A549 (cell line): ENCODE data around the gene ONECUT2. TPM values are rescaled to one million over a fixed set of nuclear protein-coding genes. Genes with fewer than 3 reads are reported as not detected.

Experiments
- ATAC-seq, 2 experiments: fragments of 200-7000 bp in 1 of 2; fragments of >200 bp in 1 of 2; cut with Nextera tagmentation in 1 of 2; cut with Tn5 transposase in 1 of 2; 3 replicates each; pipeline versions ENCODE4 v1.8.0 to v1.9.1; 2018 to 2020; ENCODE audit warnings: mild to moderate bottlenecking in 1 of 2, moderate library complexity in 1 of 2
- CTCF ChIA-PET: fragments of 300-600 bp; sonication (Branson Sonifier 250); formaldehyde crosslinking; extraction: SDS; loops from one replicate; lab custom pipeline; 2021; ENCODE audit warnings: antibody characterized with exemption, inconsistent platforms; lab: Yijun Ruan, JAX
- POLR2A ChIA-PET: fragments of 350-600 bp; formaldehyde crosslinking; extraction: SDS; loops from one replicate; lab custom pipeline; 2021; ENCODE audit warnings: antibody characterized with exemption, inconsistent platforms; lab: Yijun Ruan, JAX
- DNase-seq, 2 experiments: peaks; one replicate each; pipeline versions ENCODE4 v3.0.0 to v3.0.0-alpha.2; 2011 to 2016; ENCODE audit warnings: low read depth in 1 of 2, low spot score in 1 of 2
- FAIRE-seq: peaks from 2 replicates; lab custom pipeline; 2011; peaks lifted over from hg19 to GRCh38; lab: Jason Lieb, UNC
- H3K27ac ChIP-seq, 2 experiments: fragments of >200 bp; sonication (Bioruptor Twin); formaldehyde crosslinking; 3 replicates each; pipeline ENCODE4 v1.5.1; 2016 to 2017
- H3K4me1 ChIP-seq: fragments of >200 bp; sonication (Bioruptor Twin); formaldehyde crosslinking; 3 replicates; pipeline ENCODE4 v1.6.1; 2016
- H3K4me2 ChIP-seq: fragments of >200 bp; sonication (Bioruptor Twin); formaldehyde crosslinking; 3 replicates; pipeline ENCODE4 v1.6.1; 2016
- H3K4me3 ChIP-seq: fragments of >200 bp; sonication (Bioruptor Twin); formaldehyde crosslinking; 3 replicates; pipeline ENCODE4 v1.5.1; 2016
- H3K9me3 ChIP-seq: fragments of >200 bp; sonication (Bioruptor Twin); formaldehyde crosslinking; 3 replicates; pipeline ENCODE4 v1.6.1; 2016
- CBX8 ChIP-seq: fragments of 200-600 bp; sonication (generic); IDR thresholded peaks from 2 replicates; pipeline ENCODE4 v1.6.1; 2016
- ESRRA ChIP-seq: fragments of 150-350 bp; IDR thresholded peaks from 2 replicates; pipeline ENCODE4 v1.6.1; 2014; ENCODE audit warnings: mild to moderate bottlenecking, low read length, borderline replicate concordance
- FOSL2 ChIP-seq, 2 experiments: fragments of 450-650 bp in 1 of 2; fragments of >200 bp in 1 of 2; sonication (Bioruptor Twin) in 1 of 2; formaldehyde crosslinking; IDR thresholded peaks; 2 replicates each; pipeline versions ENCODE4 v1.5.0 to v1.6.1; 2016 to 2020; ENCODE audit warnings: mild to moderate bottlenecking in 1 of 2, moderate library complexity in 1 of 2
- FOXS1 ChIP-seq: fragments of 250-450 bp; sonication (Bioruptor Pico); IDR thresholded peaks from 2 replicates; pipeline ENCODE4 v1.5.0; 2020; ENCODE audit warnings: mild to moderate bottlenecking, moderate library complexity
- HOXB13 ChIP-seq: fragments of 250-450 bp; sonication (Bioruptor Pico); IDR thresholded peaks from 2 replicates; pipeline ENCODE4 v1.5.0; 2020; ENCODE audit warnings: low read depth, mild to moderate bottlenecking, moderate library complexity
- JUNB ChIP-seq: fragments of >200 bp; sonication (Bioruptor Twin); formaldehyde crosslinking; IDR thresholded peaks from 2 replicates; pipeline ENCODE4 v1.6.1; 2016
- MAFK ChIP-seq: fragments of 450-650 bp; IDR thresholded peaks from 2 replicates; pipeline ENCODE4 v1.6.1; 2014; ENCODE audit not compliant: partially characterized antibody
- NPAS2 ChIP-seq: fragments of 250-450 bp; sonication (Bioruptor Pico); IDR thresholded peaks from 2 replicates; pipeline ENCODE4 v1.8.0; 2022; ENCODE audit warnings: mild to moderate bottlenecking, moderate library complexity, borderline replicate concordance
- PHF8 ChIP-seq: fragments of 200-600 bp; sonication (generic); IDR thresholded peaks from 2 replicates; pipeline ENCODE4 v1.6.1; 2016; ENCODE audit warnings: low read depth, mild to moderate bottlenecking, antibody characterized with exemption, moderate library complexity, borderline replicate concordance
- POLR2AphosphoS2 ChIP-seq: conservative IDR thresholded peaks from 2 replicates; pipeline ENCODE4 v1.6.1; 2012; ENCODE audit warnings: low read length, improper control_type of control experiment, inconsistent platforms
- RARB ChIP-seq: fragments of 250-450 bp; sonication (Bioruptor Pico); IDR thresholded peaks from 2 replicates; pipeline ENCODE4 v1.8.0; 2021; ENCODE audit warnings: mild to moderate bottlenecking, moderate library complexity
- RCOR1 ChIP-seq: fragments of 150-350 bp; IDR thresholded peaks from 2 replicates; pipeline ENCODE4 v1.6.1; 2014; ENCODE audit warnings: antibody characterized with exemption, low read length, low read depth
- RFX5 ChIP-seq: fragments of 450-650 bp; IDR thresholded peaks from 2 replicates; pipeline ENCODE4 v1.7.1; 2014; ENCODE audit warnings: antibody characterized with exemption, mild to moderate bottlenecking, moderate library complexity
- TP53 ChIP-seq: fragments of 250-450 bp; sonication (Bioruptor Pico); IDR thresholded peaks from 2 replicates; pipeline ENCODE4 v1.5.0; 2021; ENCODE audit warnings: mild to moderate bottlenecking, moderate library complexity
- ZNF302 ChIP-seq: fragments of 250-450 bp; sonication (Bioruptor Pico); IDR thresholded peaks from 2 replicates; pipeline ENCODE4 v1.9.0; 2021; ENCODE audit warnings: inconsistent platforms, mild to moderate bottlenecking, moderate library complexity
- WGBS: methylation state at CpG from one replicate; pipeline ENCODE4 v1.1.6; 2017; ENCODE audit errors: missing lambda C conversion rate; 5-methylcytosine and 5-hydroxymethylcytosine counted together
- polyA plus RNA-seq, 4 experiments: library from polyadenylated mRNA; depleted of rRNA in 3 of 4; stranded (reverse); fragments of >200 nt; fragmentation: RNase III in 1 of 4; extraction: RNeasy Plus Mini Kit Qiagen cat#74134 plus additional on column Dnase treatment in 1 of 4; gene quantifications; 2 replicates in 3 of 4; 3 replicates in 1 of 4; pipeline ENCODE4 v1.2.3, GENCODE V29; 2011 to 2017
- TF ChIP-seq, protein P1 (sequence below): fragments of >200 bp; sonication (Bioruptor Twin); formaldehyde crosslinking; IDR thresholded peaks from 3 replicates; pipeline ENCODE4 v1.6.1; 2016
- TF ChIP-seq, protein P2 (sequence below): fragments of 250-450 bp; sonication (Bioruptor Pico); IDR thresholded peaks from 2 replicates; pipeline ENCODE4 v1.5.0; 2021; ENCODE audit warnings: mild to moderate bottlenecking, moderate library complexity, borderline replicate concordance
- TF ChIP-seq, protein P3 (sequence below): fragments of >200 bp; sonication (Bioruptor Twin); formaldehyde crosslinking; IDR thresholded peaks from 2 replicates; pipeline ENCODE4 v1.6.1; 2016

ONECUT2 gene
- polyA plus RNA-seq, 2 of the 4 experiments (the other 2 are of a cell fraction), result 0.45 to 0.62 TPM

DNA sequence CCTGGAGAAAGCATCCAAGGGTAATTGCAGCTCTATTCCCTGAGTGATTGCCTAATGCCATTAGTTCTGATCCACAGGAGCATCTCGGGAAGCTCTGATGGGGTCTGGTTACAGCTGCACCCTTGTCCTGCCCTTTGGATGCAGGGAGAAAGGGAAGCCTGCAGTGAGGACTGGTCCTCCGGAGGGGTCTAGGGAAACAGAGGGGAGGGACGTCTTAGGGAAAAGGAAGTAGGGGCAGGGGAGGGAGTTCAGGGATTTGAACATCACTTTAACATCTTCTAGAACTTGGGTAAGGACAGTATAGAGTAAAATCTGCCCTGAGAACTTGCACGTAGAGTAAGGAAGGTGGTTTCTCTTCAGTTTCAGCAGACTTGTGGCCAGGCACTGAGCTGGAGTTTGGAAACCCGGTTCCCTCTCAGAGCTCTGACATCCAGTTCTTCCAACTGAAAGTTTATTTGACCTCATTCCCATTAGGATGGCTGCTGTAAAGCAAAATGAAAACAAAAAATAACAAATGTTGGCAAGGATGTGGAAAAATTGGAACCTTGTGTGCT lies 20.5 kb downstream of the ONECUT2 start:
- WGBS, result 43% methylated on average over 5 of the region's 5 CpGs

DNA sequence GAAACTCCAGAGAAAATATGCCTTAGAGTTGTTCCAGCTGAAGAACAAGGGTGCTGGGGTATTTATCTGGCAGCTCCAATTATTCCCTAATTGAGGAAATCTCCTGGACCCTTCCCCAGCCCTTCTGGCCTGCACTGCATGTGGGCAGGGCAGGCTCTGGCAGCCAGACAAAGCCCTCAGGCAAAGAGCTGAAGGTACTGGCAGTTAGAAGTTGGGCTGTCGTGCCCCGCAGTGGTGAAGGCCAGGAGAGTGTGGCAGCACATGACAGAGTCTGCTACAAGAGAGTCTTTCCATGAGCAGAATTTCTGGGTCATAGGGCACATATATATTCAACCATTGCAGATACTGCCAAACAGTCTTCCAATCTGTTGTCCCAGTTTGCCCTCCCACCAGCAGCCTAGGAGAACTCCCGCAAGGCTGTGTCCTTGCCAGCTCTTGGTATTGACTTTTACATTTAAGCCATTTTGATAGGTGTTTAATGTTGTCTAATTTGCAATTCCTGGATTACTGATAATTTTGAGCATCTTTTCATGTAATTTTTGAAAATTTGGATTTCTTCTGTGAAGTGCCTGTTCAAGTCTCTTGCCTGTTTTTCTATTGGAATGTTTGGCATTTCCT lies 26.6 kb downstream of the ONECUT2 start:
- ATAC-seq (no peak), DNase-seq (no peak), FAIRE-seq (no peak)
- Histone ChIP-seq H3K4me2 (no peak overlapping the region), H3K4me1 (peaks cover 9% of the 10 kb centered on the region; the same call in 1 of the 3 replicates), H3K9me3 (no peaks in the 10 kb centered on the region), H3K27ac (no peak overlapping the region), H3K4me3 (no peak overlapping the region)
- ChIA-PET POLR2A (no interaction called here), CTCF (interaction anchor here (1.2 to 1.6 kb wide), 2 partner anchors 15 to 16 kb away, joined by 4 to 6 read pairs; no protein-coding TSS in a partner anchor)
- TF ChIP-seq HOXB13 (CRISPR knock-in tag) (no peak), JUNB (no peak), PHF8 (no peak), ZNF302 (CRISPR knock-in tag) (no peak), FOXS1 (CRISPR knock-in tag) (no peak), TP53 (CRISPR knock-in tag) (no peak), POLR2AphosphoS2 (no peak)
- TF ChIP-seq, protein P1, sequence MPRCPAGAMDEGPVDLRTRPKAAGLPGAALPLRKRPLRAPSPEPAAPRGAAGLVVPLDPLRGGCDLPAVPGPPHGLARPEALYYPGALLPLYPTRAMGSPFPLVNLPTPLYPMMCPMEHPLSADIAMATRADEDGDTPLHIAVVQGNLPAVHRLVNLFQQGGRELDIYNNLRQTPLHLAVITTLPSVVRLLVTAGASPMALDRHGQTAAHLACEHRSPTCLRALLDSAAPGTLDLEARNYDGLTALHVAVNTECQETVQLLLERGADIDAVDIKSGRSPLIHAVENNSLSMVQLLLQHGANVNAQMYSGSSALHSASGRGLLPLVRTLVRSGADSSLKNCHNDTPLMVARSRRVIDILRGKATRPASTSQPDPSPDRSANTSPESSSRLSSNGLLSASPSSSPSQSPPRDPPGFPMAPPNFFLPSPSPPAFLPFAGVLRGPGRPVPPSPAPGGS, result no peak
- 83% methylated on average over 3 of the region's 3 CpGs for WGBS

More for the DNA sequence above, 20.5 kb downstream of the ONECUT2 start:
- FAIRE-seq (no peak), DNase-seq (no peak), ATAC-seq (no peak)
- H3K4me2 ChIP-seq, result no peak overlapping the region
- H3K27ac ChIP-seq, result no peak overlapping the region
- no peaks in the 10 kb centered on the region for H3K4me1 ChIP-seq
- POLR2A ChIA-PET, result no interaction called here
- TF ChIP-seq MAFK (no peak), FOSL2 (IDR thresholded peaks at IDR 0.05) (no peak), FOSL2 (CRISPR knock-in tag; IDR thresholded peaks at IDR 0.05) (no peak), POLR2AphosphoS2 (no peak)
- TF ChIP-seq, protein P2, sequence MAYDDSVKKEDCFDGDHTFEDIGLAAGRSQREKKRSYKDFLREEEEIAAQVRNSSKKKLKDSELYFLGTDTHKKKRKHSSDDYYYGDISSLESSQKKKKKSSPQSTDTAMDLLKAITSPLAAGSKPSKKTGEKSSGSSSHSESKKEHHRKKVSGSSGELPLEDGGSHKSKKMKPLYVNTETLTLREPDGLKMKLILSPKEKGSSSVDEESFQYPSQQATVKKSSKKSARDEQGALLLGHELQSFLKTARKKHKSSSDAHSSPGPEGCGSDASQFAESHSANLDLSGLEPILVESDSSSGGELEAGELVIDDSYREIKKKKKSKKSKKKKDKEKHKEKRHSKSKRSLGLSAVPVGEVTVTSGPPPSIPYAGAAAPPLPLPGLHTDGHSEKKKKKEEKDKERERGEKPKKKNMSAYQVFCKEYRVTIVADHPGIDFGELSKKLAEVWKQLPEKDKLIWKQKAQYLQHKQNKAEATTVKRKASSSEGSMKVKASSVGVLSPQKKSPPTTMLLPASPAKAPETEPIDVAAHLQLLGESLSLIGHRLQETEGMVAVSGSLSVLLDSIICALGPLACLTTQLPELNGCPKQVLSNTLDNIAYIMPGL, result no peak
- H3K9me3 ChIP-seq, result no peaks in the 10 kb centered on the region
- CTCF ChIA-PET, result interaction anchor here (0.6 to 1.5 kb wide), 2 partner anchors 9 to 70 kb away, joined by 3 to 4 read pairs; no protein-coding TSS in a partner anchor
- no peak overlapping the region for H3K4me3 ChIP-seq

DNA sequence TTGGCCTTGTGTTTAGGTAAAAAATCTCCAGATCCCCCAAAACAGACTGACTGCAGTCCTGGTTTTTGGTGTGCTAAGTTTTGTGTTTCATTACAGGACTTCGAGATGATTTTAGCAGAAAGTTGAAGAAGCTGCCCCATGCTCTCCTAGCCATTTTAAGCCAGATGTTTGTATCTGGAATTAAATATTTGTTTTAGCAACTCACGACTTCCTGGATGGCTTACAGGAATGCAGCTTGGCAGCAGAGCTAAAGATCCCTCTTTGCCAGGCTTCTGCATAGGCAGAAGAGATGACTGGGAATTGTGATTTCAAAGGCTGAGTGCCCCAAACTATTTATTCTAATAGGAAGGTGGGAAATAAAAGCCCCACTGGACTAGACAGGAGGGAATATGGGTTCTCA lies 31.1 kb downstream of the ONECUT2 start:
- WGBS, result 24% methylated on average over 2 of the region's 2 CpGs
- H3K4me1 ChIP-seq, result peaks cover 11% of the 10 kb centered on the region; the same call in 1 of the 3 replicates
- no peak; a peak in 1 of 6 replicates for ATAC-seq
- TF ChIP-seq CBX8, result no peak
- TF ChIP-seq, protein P3, sequence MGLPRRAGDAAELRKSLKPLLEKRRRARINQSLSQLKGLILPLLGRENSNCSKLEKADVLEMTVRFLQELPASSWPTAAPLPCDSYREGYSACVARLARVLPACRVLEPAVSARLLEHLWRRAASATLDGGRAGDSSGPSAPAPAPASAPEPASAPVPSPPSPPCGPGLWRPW, result no peak
- TF ChIP-seq ESRRA, result no peak
- no peak for TF ChIP-seq RCOR1
- no peak for TF ChIP-seq RFX5
- no peak for TF ChIP-seq NPAS2 (CRISPR knock-in tag)
- no peak for TF ChIP-seq MAFK
- no peak for TF ChIP-seq RARB (CRISPR knock-in tag)
- ChIA-PET CTCF (no interaction called here), POLR2A (no interaction called here)
- H3K4me2 ChIP-seq, result peak overlapping the region; percentile 2; the same call in 1 of the 3 replicates
- FAIRE-seq, result no peak
- H3K4me3 ChIP-seq, result no peak overlapping the region
- no peaks in the 10 kb centered on the region for H3K9me3 ChIP-seq
- DNase-seq, result no peak
- peak overlapping the region in 1 of 2 experiments; percentile 21; a peak in 1 of 6 replicates for H3K27ac ChIP-seq
